NCI-H128 (cell line): ENCODE measurements around the gene PSORS1C1.

Experiments used
- DNase-seq: peaks from one replicate; lab custom pipeline; 2025; ENCODE audit not compliant: unreplicated experiment; lab: John Stamatoyannopoulos, UW

The PSORS1C1 gene

DNA sequence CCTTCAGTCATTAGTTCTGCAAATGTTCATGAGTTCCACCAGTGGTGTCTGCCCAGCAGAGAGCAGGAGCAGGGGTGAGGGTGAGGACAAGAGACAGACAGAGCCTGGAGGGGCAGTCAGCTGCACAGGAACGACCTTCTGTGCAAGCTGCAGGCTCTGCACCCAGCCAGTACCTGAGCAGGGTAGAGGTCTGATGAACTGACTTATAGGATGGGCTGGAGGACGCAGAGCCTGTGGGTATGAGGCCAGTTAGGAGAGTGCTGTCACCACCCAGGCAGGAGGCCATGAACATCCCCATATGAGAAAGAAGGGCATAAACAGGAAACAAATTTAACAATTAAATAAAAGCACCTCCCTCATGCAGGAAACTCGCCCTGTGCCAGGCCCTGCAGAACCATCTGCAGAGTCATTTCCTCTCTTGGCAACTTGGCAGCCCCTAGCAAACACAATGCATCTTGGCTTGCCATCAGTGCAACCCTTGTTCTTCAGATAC is 20.2 kb upstream of the PSORS1C1 start:
- no peak for DNase-seq

DNA sequence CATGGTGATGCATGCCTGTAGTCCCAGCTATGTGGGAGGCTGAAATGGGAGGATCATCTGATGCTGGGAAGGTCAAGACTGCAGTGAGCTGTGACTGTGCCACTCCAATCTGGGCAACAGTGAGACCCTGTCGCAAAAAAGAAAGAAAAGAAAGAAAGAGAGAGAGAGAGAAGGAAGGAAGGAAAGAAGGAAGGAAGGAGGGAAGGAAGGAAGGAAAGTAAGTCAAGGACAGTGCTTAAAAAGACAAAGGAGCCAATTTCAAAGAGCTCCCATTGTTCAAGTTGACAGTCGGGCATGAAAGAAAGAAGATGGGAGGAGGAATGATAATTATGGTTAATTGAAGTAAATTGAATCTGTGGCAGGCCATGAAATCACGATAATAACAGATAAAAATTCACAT is 18.4 kb upstream of the PSORS1C1 start:
- no peak for DNase-seq

DNA sequence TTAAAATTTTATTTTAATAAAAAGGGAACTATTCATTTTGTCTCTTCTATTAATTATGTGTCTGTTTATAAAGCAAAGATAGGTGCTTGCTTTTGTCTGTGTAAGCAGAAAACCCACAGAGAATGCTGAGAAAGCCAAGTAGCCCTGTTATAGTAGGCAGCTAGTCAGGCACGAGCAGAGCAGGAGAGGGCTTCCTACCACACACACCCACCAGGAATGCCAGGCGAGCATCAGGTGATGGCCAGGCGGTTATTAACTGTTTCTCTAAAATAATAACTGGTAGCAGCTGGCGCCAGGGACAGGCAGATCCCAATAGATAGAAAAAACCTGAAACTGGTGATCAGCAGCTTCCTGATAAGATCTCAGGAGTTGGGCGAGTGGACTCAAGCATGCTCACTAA is 17.9 kb upstream of the PSORS1C1 start:
- DNase-seq = no peak

DNA sequence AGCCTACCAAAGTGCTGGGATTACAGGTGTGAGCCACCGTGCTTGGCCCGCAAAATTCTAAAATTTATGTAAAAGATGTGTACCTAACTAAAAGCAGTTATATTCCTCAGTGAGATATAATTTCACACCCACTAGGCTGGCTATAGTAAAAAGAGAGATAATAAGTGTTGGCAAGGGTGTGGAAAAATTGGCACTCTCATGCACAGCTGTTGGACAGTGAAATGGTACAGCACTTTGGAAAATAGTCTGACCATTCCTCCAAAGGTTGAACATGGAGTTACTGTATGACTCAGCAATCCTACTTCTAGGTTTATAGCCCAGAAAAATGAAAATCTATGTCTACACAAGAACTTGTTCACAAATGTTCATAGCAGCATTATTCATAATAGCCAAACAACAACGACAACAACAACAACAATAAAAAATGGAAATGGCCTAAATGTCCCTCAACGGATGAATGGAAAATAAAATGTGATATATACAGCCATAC is 16.1 kb upstream of the PSORS1C1 start:
- no peak for DNase-seq

GRCh38 chr6:31103136-31103535 is 11.5 kb upstream of the PSORS1C1 start:
- no peak for DNase-seq

DNA sequence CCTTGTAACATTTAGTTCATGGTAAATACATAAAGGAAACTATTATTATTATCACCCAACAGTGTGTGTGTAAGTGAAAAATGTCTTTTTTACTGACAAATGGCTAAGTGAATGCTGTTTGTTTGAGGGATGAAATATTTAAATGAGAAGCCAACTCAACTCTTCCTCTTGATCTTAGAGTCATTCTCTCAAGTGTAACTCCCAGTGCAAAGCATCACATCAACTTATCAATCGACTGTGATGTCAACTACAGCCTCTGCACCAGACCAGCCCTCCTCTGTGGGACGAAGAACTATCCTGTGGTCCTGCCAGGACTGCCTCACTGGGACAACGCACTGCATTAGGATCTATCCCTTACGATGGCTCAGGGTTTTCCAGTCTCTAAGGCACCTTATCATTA is 7.5 kb upstream of the PSORS1C1 start:
- DNase-seq = no peak

DNA sequence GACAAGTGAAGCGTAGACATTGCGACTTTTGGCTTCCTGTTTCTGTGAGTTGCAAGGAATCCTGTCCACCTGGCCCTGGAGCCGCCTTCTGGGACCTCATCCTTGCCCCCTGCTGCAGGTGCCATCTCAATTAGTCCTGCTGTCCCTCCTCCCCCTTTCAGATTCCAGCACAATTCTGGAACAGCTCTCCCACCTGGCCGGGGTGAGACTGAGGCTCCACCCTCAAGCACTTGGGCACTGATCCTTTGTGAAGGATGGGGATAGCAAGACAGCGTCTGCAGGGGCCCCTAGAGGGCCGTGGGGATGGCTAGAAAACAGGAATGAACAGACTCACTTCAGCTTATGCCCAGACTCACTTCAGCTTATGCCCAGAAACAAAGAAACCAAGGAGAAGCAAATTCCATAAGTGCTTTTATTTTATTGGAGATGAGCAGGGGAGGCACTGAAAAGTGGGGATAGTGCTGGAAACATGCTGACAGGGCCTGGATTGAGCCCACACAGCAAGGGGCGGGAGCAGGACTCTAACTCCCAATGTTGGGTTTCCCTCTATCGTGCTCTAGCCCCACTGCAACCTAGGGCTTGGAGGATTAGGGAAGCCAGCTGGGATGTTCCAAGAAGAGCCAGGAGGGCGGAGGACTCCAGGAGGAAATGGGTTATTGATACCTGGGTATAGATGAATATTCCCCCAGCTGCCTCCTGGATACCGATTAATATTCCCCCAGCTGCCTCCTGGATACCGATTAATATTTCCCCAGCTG is 3.6 kb upstream of the PSORS1C1 start:
- no peak for DNase-seq

DNA sequence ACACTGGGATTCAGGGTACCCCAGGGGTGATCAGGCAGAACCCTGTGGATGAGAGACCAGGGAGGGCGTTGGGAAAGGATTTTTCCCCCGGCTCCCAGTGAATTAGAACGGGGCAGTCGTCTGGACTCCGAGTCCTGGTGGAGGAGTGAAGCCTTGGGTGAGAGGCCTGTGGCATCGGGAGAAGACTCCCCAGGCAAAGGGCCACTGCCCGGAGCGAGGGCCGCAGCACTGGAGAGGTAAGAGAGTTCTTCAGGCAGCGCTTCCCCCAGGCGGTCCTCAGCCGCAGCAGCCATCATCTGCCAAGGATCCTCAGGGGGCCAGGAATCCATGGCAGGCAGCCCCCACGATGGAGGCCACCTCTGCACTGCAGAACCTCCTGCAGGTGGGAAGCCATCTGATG is 2.9 kb upstream of the PSORS1C1 start:
- no peak for DNase-seq

GRCh38 chr6:31112478-31112877 is 2.1 kb upstream of the PSORS1C1 start, which contains the start of gene C6orf15:
Gene C6orf15 (minus strand): TSS chr6:31112575. CDS start chr6:31112555, 20 bp downstream.
- no peak for DNase-seq

DNA sequence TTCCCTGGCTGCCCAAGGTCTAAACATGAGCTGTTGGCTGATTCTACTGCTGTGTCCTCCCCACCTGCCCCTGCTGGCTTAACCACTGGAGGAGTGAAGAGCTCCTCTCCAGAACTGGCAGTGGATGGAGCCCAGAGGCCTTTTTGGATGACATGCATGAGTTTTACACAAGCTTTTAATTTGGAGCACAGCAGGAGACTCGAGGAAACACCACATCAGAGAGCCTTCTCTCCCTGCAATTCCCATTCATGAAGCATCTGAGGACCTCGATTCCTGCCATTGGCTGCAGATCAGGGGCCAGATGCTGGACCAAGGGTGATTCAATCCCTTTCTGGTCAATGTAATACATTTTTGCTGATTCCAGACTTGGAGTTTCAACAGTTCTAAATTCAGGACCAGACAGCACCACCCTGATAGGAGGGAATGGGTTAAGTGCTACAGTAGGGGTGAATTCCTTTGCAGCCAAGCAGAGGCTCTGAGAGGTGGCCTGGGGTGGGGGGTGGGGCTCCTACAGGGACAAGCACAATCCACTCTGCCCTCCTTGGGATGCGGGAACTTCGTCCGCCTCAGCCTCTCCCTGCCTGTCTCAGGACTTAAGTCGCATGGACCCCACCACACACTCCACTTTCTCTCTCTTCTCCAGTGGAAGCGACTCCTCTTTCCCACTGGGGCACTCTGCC is 599 bp upstream of the PSORS1C1 start:
- DNase-seq = no peak

DNA sequence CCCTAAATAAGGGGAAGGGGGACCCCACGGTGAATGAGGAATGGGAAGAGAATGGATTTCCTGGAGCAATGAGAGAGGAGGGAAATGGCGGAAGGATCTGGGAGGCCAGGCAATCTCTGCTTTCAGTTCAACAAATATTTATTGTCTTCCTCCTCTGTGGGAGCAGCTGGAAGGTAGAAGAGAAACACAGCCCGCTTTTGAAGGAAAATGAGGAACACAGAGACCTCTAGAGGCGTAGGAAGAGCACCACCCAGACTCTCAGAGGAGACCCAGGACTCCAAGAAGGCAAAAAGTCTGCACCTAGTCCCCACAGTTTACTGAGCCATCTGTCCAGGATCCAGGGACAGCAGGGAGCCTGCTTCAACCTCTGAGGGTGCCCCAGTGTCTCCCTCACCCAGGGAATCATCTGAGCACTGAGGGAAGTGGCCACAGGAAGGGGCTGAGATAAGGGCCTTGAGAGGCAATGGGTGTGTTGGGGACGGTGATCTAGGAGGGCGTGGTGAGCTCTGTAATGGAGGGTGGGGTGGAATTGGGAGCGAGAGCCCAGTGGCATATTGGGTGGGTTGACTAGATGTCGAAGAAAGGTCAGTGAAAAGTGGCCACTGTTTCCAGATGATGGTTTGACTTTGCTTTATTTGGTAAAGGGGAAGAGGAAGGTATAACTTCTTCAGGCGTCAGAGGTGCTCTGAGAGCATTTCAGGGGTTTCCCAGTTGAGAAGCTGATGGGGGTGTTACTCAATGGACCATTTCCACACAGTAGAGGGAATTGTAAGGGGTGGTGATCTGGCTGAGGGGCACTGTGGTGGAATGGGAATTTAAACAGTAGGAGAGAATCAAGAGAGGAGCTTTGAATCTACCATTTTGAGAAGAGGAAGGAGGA is 610 bp downstream of the PSORS1C1 start:
- DNase-seq = no peak

- no peak for DNase-seq
Measured at GRCh38 chr6:31115941-31116560, 1.5 kb downstream of the PSORS1C1 start.

DNA sequence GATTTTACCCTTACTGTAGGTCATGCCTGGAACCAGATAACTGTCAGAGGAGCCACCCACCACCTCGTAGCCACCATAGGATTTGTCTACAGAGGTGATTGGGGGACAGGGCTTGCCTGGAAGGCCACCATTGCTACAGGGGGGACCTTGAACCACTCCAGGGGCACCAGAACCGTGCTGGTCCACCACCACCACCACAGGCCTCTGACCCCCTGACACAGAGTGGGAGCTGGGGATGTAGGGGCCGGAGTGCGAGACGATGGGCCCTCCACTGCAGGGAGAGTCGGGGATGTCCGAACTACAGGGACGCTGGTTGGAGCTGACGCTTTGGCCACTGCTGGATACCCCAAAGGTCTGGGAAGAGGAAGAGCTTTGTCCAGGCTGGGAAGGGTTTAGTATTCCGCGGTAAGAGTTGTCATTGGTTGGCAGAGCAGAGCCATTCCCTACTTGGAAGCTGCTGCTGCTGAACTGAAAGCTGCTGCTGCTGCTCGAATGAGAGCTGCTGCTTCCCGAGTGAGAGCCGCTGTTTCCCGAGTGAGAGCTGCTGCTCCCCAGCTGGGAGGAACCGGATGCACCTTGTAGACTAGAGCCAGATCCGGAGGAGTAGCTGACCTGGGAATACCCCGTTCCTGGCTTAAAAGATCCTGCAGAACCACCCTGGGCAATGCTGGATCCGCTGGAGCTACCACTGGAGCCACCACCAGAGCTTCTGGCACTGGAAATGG is 2.2 kb downstream of the PSORS1C1 start:
- DNase-seq = no peak

GRCh38 chr6:31118178-31118577 is 3.6 kb downstream of the PSORS1C1 start:
- no peak for DNase-seq

- no peak for DNase-seq
Measured at GRCh38 chr6:31120151-31120915, 5.7 kb downstream of the PSORS1C1 start, which contains the start of gene CDSN. Gene CDSN (minus strand): TSS chr6:31120446. CDS start chr6:31120419, 27 bp downstream.

DNA sequence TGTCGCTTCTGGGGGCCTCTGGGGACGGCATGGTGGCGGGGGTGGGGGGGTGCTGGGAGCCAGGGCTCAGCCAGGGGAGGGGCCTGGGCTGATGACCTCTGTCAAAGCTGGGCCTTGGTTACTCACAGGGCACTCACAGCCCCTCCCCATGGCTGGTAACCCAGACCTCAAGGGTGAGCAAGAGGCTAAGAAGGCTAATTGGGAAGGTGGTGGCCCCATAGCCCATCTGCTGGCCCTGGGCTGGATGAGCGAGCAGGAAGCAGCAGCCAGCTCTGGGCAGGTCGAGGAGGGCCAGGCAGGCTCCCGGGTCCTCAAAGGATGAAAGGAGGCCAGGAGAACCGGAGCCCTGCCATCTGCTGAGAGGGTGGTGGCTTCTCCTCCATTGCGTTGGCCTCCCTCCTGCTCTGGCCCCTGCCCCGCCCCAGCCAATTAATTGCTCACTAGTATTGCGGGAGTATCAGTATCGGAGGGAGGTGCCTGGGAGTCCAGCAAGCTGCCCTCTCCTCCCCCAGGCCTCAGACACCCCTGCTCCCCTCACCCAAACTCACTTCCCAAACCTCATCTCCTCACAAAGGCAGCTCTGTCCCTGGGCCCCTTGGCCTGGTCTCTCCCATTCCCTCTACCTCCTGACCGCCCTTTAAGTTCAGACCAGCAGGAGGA is 6.7 kb downstream of the PSORS1C1 start:
- no peak for DNase-seq

- DNase-seq = no peak
Measured at GRCh38 chr6:31122791-31123706, 8.4 kb downstream of the PSORS1C1 start.

DNA sequence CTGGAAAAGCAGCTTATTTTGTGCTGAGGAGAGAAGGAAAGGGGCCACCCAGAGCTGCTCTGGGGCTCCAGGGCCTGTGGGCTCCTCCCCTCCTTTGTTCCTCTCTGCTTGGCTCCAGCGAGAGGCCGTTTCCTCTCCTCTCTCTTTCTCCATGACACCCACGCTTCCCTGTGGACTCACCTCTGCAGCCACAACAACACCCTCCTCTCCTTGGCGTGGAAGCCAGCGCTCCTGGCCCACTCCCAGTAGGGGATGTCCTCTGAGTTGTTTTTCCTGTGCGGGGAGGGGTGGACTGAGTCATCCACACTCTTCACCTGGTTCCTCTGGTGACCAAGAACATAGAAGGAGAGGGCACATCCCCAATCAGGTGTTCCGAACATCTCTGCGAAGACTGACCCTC is 10.6 kb downstream of the PSORS1C1 start:
- no peak for DNase-seq
